ENCODE measurements around the gene PRMT7.

PRMT7 gene

GRCh38 chr16:68359398-68360191 lies 48.8 kb downstream of the PRMT7 start:
- POLR2A ChIA-PET, result no interaction called here
- H3K9me3 ChIP-seq (ENCODE audit: control extremely low read depth in 1 of 5, control insufficient read depth in 4 of 5, insufficient read depth in 2 of 5, low read depth in 1 of 5, low read length in 4 of 5), result no peaks in the 10 kb centered on the region
- H3K36me3 ChIP-seq (ENCODE audit: control insufficient read depth in 4 of 4, insufficient read depth in 4 of 4, low read length in 3 of 4), result peaks cover 2 to 43% (median 20%) of the 10 kb centered on the region in 4 experiments
- WGBS (ENCODE audit: insufficient coverage), result 96% methylated on average over 22 of the region's 23 CpGs
- CTCF ChIA-PET, result interaction anchor here (1.0 to 2.2 kb wide), 5 partner anchors 15 to 98 kb away, joined by 4 to 5 read pairs (median 4); no protein-coding TSS in a partner anchor
- no peak overlapping the region for H3K4me3 ChIP-seq (ENCODE audit: control insufficient read depth in 1 of 7, extremely low read depth in 1 of 7, insufficient read depth in 4 of 7, low read depth in 2 of 7, low read length in 6 of 7)
- H3K27ac ChIP-seq (ENCODE audit: insufficient read depth in 1 of 2, low read depth in 1 of 2, low read length in 2 of 2, poor library complexity in 1 of 2, severe bottlenecking in 2 of 2), result no peak overlapping the region
- H3K4me1 ChIP-seq (ENCODE audit: control extremely low read depth in 1 of 4, control insufficient read depth in 4 of 4, insufficient read depth in 4 of 4, low read length in 3 of 4), result peaks cover 0 to 67% (median 38%) of the 10 kb centered on the region in 4 experiments
- no peak for DNase-seq
- H3K27me3 ChIP-seq (replicated peaks in 2 of 5; ENCODE audit: control insufficient read depth in 4 of 5, insufficient read depth in 5 of 5, low read length in 4 of 5), result no peaks in the 10 kb centered on the region

GRCh38 chr16:68360547-68360946 lies 49.7 kb downstream of the PRMT7 start:
- 97% methylated on average over 18 of the region's 18 CpGs for WGBS (ENCODE audit: insufficient coverage)
- H3K9me3 ChIP-seq (ENCODE audit: control extremely low read depth in 1 of 5, control insufficient read depth in 4 of 5, insufficient read depth in 2 of 5, low read depth in 1 of 5, low read length in 4 of 5), result no peaks in the 10 kb centered on the region
- POLR2A ChIA-PET, result no interaction called here
- no peaks in the 10 kb centered on the region for H3K27me3 ChIP-seq (replicated peaks in 2 of 5; ENCODE audit: control insufficient read depth in 4 of 5, insufficient read depth in 5 of 5, low read length in 4 of 5)
- no peak overlapping the region for H3K4me3 ChIP-seq (ENCODE audit: control insufficient read depth in 1 of 7, extremely low read depth in 1 of 7, insufficient read depth in 4 of 7, low read depth in 2 of 7, low read length in 6 of 7)
- CTCF ChIA-PET, result interaction anchor here (1.2 to 2.2 kb wide), 4 partner anchors 15 to 99 kb away, joined by 4 to 5 read pairs (median 4); no protein-coding TSS in a partner anchor
- no peak for DNase-seq
- H3K4me1 ChIP-seq (ENCODE audit: control extremely low read depth in 1 of 4, control insufficient read depth in 4 of 4, insufficient read depth in 4 of 4, low read length in 3 of 4), result peaks cover 0 to 62% (median 32%) of the 10 kb centered on the region in 4 experiments
- peaks cover 0 to 37% (median 17%) of the 10 kb centered on the region in 4 experiments for H3K36me3 ChIP-seq (ENCODE audit: control insufficient read depth in 4 of 4, insufficient read depth in 4 of 4, low read length in 3 of 4)
- H3K27ac ChIP-seq (ENCODE audit: insufficient read depth in 1 of 2, low read depth in 1 of 2, low read length in 2 of 2, poor library complexity in 1 of 2, severe bottlenecking in 2 of 2), result no peak overlapping the region

- H3K9me3 ChIP-seq (ENCODE audit: control extremely low read depth in 1 of 5, control insufficient read depth in 4 of 5, insufficient read depth in 2 of 5, low read depth in 1 of 5, low read length in 4 of 5), result no peaks in the 10 kb centered on the region
- H3K36me3 ChIP-seq (ENCODE audit: control insufficient read depth in 4 of 4, insufficient read depth in 4 of 4, low read length in 3 of 4), result peaks cover 0 to 33% (median 17%) of the 10 kb centered on the region in 4 experiments
- no peak overlapping the region for H3K4me3 ChIP-seq (ENCODE audit: control insufficient read depth in 1 of 7, extremely low read depth in 1 of 7, insufficient read depth in 4 of 7, low read depth in 2 of 7, low read length in 6 of 7)
- H3K27me3 ChIP-seq (replicated peaks in 2 of 5; ENCODE audit: control insufficient read depth in 4 of 5, insufficient read depth in 5 of 5, low read length in 4 of 5), result peaks cover 0 to 3% (median 0%) of the 10 kb centered on the region in 5 experiments
- CTCF ChIA-PET, result interaction anchor here (1.2 to 2.2 kb wide), 4 partner anchors 14 to 99 kb away, joined by 4 to 5 read pairs (median 4); no protein-coding TSS in a partner anchor
- 92% methylated on average over 11 of the region's 14 CpGs for WGBS (ENCODE audit: insufficient coverage)
- H3K4me1 ChIP-seq (ENCODE audit: control extremely low read depth in 1 of 4, control insufficient read depth in 4 of 4, insufficient read depth in 4 of 4, low read length in 3 of 4), result peaks cover 0 to 59% (median 28%) of the 10 kb centered on the region in 4 experiments
- POLR2A ChIA-PET, result no interaction called here
- H3K27ac ChIP-seq (ENCODE audit: insufficient read depth in 1 of 2, low read depth in 1 of 2, low read length in 2 of 2, poor library complexity in 1 of 2, severe bottlenecking in 2 of 2), result no peak overlapping the region
- DNase-seq, result no peak
Observed at GRCh38 chr16:68360956-68361355, 50.1 kb downstream of the PRMT7 start.

- peaks cover 0 to 33% (median 17%) of the 10 kb centered on the region in 4 experiments for H3K36me3 ChIP-seq (ENCODE audit: control insufficient read depth in 4 of 4, insufficient read depth in 4 of 4, low read length in 3 of 4)
- 98% methylated on average over 13 of the region's 16 CpGs for WGBS (ENCODE audit: insufficient coverage)
- H3K27ac ChIP-seq (ENCODE audit: insufficient read depth in 1 of 2, low read depth in 1 of 2, low read length in 2 of 2, poor library complexity in 1 of 2, severe bottlenecking in 2 of 2), result no peak overlapping the region
- ChIA-PET CTCF (interaction anchor here (1.4 kb wide), 1 partner anchor 36 kb away, joined by 4 read pairs; no protein-coding TSS in a partner anchor), POLR2A (no interaction called here)
- peaks cover 0 to 7% (median 0%) of the 10 kb centered on the region in 5 experiments for H3K27me3 ChIP-seq (replicated peaks in 2 of 5; ENCODE audit: control insufficient read depth in 4 of 5, insufficient read depth in 5 of 5, low read length in 4 of 5)
- no peaks in the 10 kb centered on the region for H3K9me3 ChIP-seq (ENCODE audit: control extremely low read depth in 1 of 5, control insufficient read depth in 4 of 5, insufficient read depth in 2 of 5, low read depth in 1 of 5, low read length in 4 of 5)
- peaks cover 0 to 54% (median 25%) of the 10 kb centered on the region in 4 experiments for H3K4me1 ChIP-seq (ENCODE audit: control extremely low read depth in 1 of 4, control insufficient read depth in 4 of 4, insufficient read depth in 4 of 4, low read length in 3 of 4)
- DNase-seq, result no peak
- H3K4me3 ChIP-seq (ENCODE audit: control insufficient read depth in 1 of 7, extremely low read depth in 1 of 7, insufficient read depth in 4 of 7, low read depth in 2 of 7, low read length in 6 of 7), result no peak overlapping the region
Observed at GRCh38 chr16:68361485-68361884, 50.7 kb downstream of the PRMT7 start.

- Histone ChIP-seq H3K4me3 (ENCODE audit: control insufficient read depth in 1 of 7, extremely low read depth in 1 of 7, insufficient read depth in 4 of 7, low read depth in 2 of 7, low read length in 6 of 7) (no peak overlapping the region), H3K27me3 (replicated peaks in 2 of 5; ENCODE audit: control insufficient read depth in 4 of 5, insufficient read depth in 5 of 5, low read length in 4 of 5) (peaks cover 0 to 7% (median 0%) of the 10 kb centered on the region in 5 experiments), H3K4me1 (ENCODE audit: control extremely low read depth in 1 of 4, control insufficient read depth in 4 of 4, insufficient read depth in 4 of 4, low read length in 3 of 4) (peaks cover 0 to 48% (median 18%) of the 10 kb centered on the region in 4 experiments), H3K27ac (ENCODE audit: insufficient read depth in 1 of 2, low read depth in 1 of 2, low read length in 2 of 2, poor library complexity in 1 of 2, severe bottlenecking in 2 of 2) (no peak overlapping the region), H3K36me3 (ENCODE audit: control insufficient read depth in 4 of 4, insufficient read depth in 4 of 4, low read length in 3 of 4) (peaks cover 0 to 28% (median 11%) of the 10 kb centered on the region in 4 experiments), H3K9me3 (ENCODE audit: control extremely low read depth in 1 of 5, control insufficient read depth in 4 of 5, insufficient read depth in 2 of 5, low read depth in 1 of 5, low read length in 4 of 5) (no peaks in the 10 kb centered on the region)
- 92% methylated on average over 8 of the region's 8 CpGs for WGBS (ENCODE audit: insufficient coverage)
- no peak for DNase-seq
- ChIA-PET CTCF (interaction anchor here (0.9 to 1.5 kb wide), 5 partner anchors 12 to 35 kb away, joined by 3 to 5 read pairs (median 4); no protein-coding TSS in a partner anchor), POLR2A (no interaction called here)
Observed at GRCh38 chr16:68362262-68362913, 51.6 kb downstream of the PRMT7 start.

GRCh38 chr16:68362947-68363657 lies 52.3 kb downstream of the PRMT7 start:
- Histone ChIP-seq H3K27ac (ENCODE audit: insufficient read depth in 1 of 2, low read depth in 1 of 2, low read length in 2 of 2, poor library complexity in 1 of 2, severe bottlenecking in 2 of 2) (no peak overlapping the region), H3K27me3 (replicated peaks in 2 of 5; ENCODE audit: control insufficient read depth in 4 of 5, insufficient read depth in 5 of 5, low read length in 4 of 5) (peaks cover 0 to 7% (median 0%) of the 10 kb centered on the region in 5 experiments), H3K9me3 (ENCODE audit: control extremely low read depth in 1 of 5, control insufficient read depth in 4 of 5, insufficient read depth in 2 of 5, low read depth in 1 of 5, low read length in 4 of 5) (no peaks in the 10 kb centered on the region), H3K4me3 (ENCODE audit: control insufficient read depth in 1 of 7, extremely low read depth in 1 of 7, insufficient read depth in 4 of 7, low read depth in 2 of 7, low read length in 6 of 7) (no peak overlapping the region), H3K36me3 (ENCODE audit: control insufficient read depth in 4 of 4, insufficient read depth in 4 of 4, low read length in 3 of 4) (peaks cover 0 to 21% (median 8%) of the 10 kb centered on the region in 4 experiments), H3K4me1 (ENCODE audit: control extremely low read depth in 1 of 4, control insufficient read depth in 4 of 4, insufficient read depth in 4 of 4, low read length in 3 of 4) (peaks cover 2 to 48% (median 17%) of the 10 kb centered on the region in 4 experiments)
- no peak for DNase-seq
- CTCF ChIA-PET, result interaction anchor here (0.9 to 1.5 kb wide), 5 partner anchors 8 to 34 kb away, joined by 3 to 5 read pairs (median 4); no protein-coding TSS in a partner anchor
- WGBS (ENCODE audit: insufficient coverage), result 94% methylated on average over 17 of the region's 18 CpGs
- POLR2A ChIA-PET, result interaction anchor here (0.7 kb wide), 1 partner anchor 21 kb away, joined by 3 read pairs; no protein-coding TSS in a partner anchor
